GM21360 (cell line): ENCODE measurements around the gene GPC5.
"Not testable (repeated sequence)": the region's sequence is repeated elsewhere in the genome, so short reads cannot be mapped to it uniquely, and the experiment has no call there.

Experiments used
- ATAC-seq: cut with Tn5 transposase; IDR thresholded peaks from one replicate; pipeline ENCODE4 v1.9.1; 2021; ENCODE audit warnings: mild to moderate bottlenecking, moderate library complexity; ENCODE audit not compliant: unreplicated experiment

The GPC5 gene

GRCh38 chr13:92415781-92416180 is 1017.4 kb downstream of the GPC5 start:
- ATAC-seq, result no peak

- ATAC-seq, result no peak
Observed at GRCh38 chr13:92418818-92419412, 1020.5 kb downstream of the GPC5 start.

- no peak for ATAC-seq
Observed at GRCh38 chr13:92429231-92429630, 1030.8 kb downstream of the GPC5 start.

GRCh38 chr13:92433386-92433785 is 1035.0 kb downstream of the GPC5 start:
- ATAC-seq, result no peak

GRCh38 chr13:92433963-92434362 is 1035.5 kb downstream of the GPC5 start:
- ATAC-seq, result no peak

- ATAC-seq, result no peak
Observed at GRCh38 chr13:92436924-92437323, 1038.5 kb downstream of the GPC5 start.

GRCh38 chr13:92444244-92444643 is 1045.8 kb downstream of the GPC5 start:
- no peak for ATAC-seq

- ATAC-seq, result no peak
Observed at GRCh38 chr13:92451060-92451459, 1052.6 kb downstream of the GPC5 start.

GRCh38 chr13:92452840-92453239 is 1054.4 kb downstream of the GPC5 start:
- no peak for ATAC-seq

- no peak for ATAC-seq
Observed at GRCh38 chr13:92459306-92459705, 1060.9 kb downstream of the GPC5 start.

- ATAC-seq, result no peak
Observed at GRCh38 chr13:92460479-92460878, 1062.1 kb downstream of the GPC5 start.

GRCh38 chr13:92461402-92461801 is 1063.0 kb downstream of the GPC5 start:
- no peak for ATAC-seq

- no peak for ATAC-seq
Observed at GRCh38 chr13:92461831-92462230, 1063.4 kb downstream of the GPC5 start.

- no peak for ATAC-seq
Observed at GRCh38 chr13:92463134-92463533, 1064.7 kb downstream of the GPC5 start.

- no peak for ATAC-seq
Observed at GRCh38 chr13:92473765-92474475, 1075.5 kb downstream of the GPC5 start.

- ATAC-seq, result no peak
Observed at GRCh38 chr13:92480387-92480786, 1082.0 kb downstream of the GPC5 start.

- not testable (repeated sequence) for ATAC-seq
Observed at GRCh38 chr13:92482790-92483189, 1084.4 kb downstream of the GPC5 start.

GRCh38 chr13:92483894-92484293 is 1085.5 kb downstream of the GPC5 start:
- ATAC-seq, result no peak

GRCh38 chr13:92487238-92487637 is 1088.8 kb downstream of the GPC5 start:
- ATAC-seq, result no peak

- no peak for ATAC-seq
Observed at GRCh38 chr13:92488249-92488852, 1089.9 kb downstream of the GPC5 start.

- no peak for ATAC-seq
Observed at GRCh38 chr13:92491839-92492238, 1093.4 kb downstream of the GPC5 start.

GRCh38 chr13:92494915-92495314 is 1096.5 kb downstream of the GPC5 start:
- no peak for ATAC-seq
